NB4 (cell line): Measurements from ENCODE around the gene SPIRE2.

Experiments
- CTCF ChIP-seq: IDR thresholded peaks from one replicate; pipeline ENCODE4 v1.5.1; 2012; ENCODE audit warnings: low read depth, low read length
- MAX ChIP-seq: IDR thresholded peaks from 2 replicates; pipeline ENCODE4 v1.6.1; 2011; ENCODE audit warnings: low read depth, low read length
- MYC ChIP-seq: IDR thresholded peaks from 2 replicates; pipeline ENCODE4 v1.6.1; 2011; ENCODE audit warnings: low read depth, low read length
- POLR2A ChIP-seq: IDR thresholded peaks from 2 replicates; pipeline ENCODE4 v1.6.1; 2011; ENCODE audit warnings: mild to moderate bottlenecking; ENCODE audit not compliant: insufficient read length; ENCODE audit errors: extremely low read depth

GRCh38 chr16:89798832-89799370 lies 29.4 kb upstream of the SPIRE2 start:
- TF ChIP-seq CTCF (no peak), POLR2A (no peak), MAX (no peak), MYC (no peak)
